ENCODE data around the gene AP1B1.
"Not testable (repeated sequence)": the region's sequence is repeated elsewhere in the genome, so short reads cannot be mapped to it uniquely, and the experiment has no call there.

The AP1B1 gene

DNA sequence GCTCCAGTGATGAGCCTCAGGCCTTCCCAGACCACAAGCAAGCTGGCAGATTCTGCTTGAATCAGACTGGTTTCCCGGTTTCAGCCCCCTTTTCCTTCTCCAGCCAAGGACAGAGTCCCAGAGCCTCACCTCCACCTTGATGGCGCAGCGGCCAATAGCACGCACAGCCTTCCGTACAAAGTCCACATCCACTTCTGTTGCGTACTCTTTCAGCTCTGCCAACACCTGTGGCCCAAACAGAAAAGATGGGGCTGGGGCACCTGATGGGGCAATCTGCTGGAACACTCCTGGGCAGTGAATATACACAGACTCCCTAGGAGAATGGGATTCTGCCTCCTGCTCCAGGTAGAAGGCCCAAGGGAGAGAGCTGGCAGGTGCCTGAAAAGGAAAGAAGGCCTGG lies 37.3 kb downstream of the AP1B1 start:
- H3K36me3 ChIP-seq (ENCODE audit: control insufficient read depth in 2 of 2, insufficient read depth in 2 of 2, low read length in 2 of 2): peaks cover 63 to 82% of the 10 kb centered on the region in 2 donors
- no peak overlapping the region for H3K4me3 ChIP-seq (ENCODE audit: low read length in 2 of 2)
- H3K9ac ChIP-seq (ENCODE audit: low read length in 2 of 2): peak overlapping the region in 1 of 2 donors; percentile 29
- H3K27ac ChIP-seq (ENCODE audit: low read length): no peak overlapping the region
- no peaks in the 10 kb centered on the region for H3K27me3 ChIP-seq (ENCODE audit: control insufficient read depth in 1 of 2, insufficient read depth in 2 of 2, low read length in 2 of 2)
- H3K9me3 ChIP-seq (ENCODE audit: control insufficient read depth in 2 of 2, low read length in 2 of 2): no peaks in the 10 kb centered on the region
- H3K4me1 ChIP-seq (ENCODE audit: control insufficient read depth, insufficient read depth, low read length): peaks cover 5% of the 10 kb centered on the region

DNA sequence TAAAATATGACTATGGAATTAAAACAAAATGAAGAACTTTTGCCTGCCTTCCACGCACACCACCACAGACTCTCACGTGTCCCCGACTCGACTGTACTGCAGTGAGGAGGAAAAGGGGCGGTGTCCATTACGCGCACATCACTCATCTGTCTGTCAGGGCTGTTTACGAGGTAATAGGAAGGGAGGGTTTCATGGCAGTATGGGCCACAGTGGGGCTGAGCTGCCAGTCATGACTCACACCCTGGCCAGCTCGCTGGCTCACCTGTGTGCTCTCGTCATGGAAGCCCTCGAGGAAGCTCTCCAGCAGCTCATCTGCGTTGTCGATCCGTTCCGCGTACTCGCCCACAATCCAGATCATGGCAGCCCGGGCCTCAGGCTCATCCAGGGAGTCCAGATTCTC lies 39.4 kb downstream of the AP1B1 start:
- Histone ChIP-seq H3K9ac (ENCODE audit: low read length in 2 of 2) (no peak overlapping the region), H3K4me3 (ENCODE audit: low read length in 2 of 2) (no peak overlapping the region), H3K27ac (ENCODE audit: low read length) (no peak overlapping the region), H3K36me3 (ENCODE audit: control insufficient read depth in 2 of 2, insufficient read depth in 2 of 2, low read length in 2 of 2) (peaks cover 52 to 66% of the 10 kb centered on the region in 2 donors), H3K27me3 (ENCODE audit: control insufficient read depth in 1 of 2, insufficient read depth in 2 of 2, low read length in 2 of 2) (no peaks in the 10 kb centered on the region), H3K9me3 (ENCODE audit: control insufficient read depth in 2 of 2, low read length in 2 of 2) (no peaks in the 10 kb centered on the region), H3K4me1 (ENCODE audit: control insufficient read depth, insufficient read depth, low read length) (peaks cover 14% of the 10 kb centered on the region)

DNA sequence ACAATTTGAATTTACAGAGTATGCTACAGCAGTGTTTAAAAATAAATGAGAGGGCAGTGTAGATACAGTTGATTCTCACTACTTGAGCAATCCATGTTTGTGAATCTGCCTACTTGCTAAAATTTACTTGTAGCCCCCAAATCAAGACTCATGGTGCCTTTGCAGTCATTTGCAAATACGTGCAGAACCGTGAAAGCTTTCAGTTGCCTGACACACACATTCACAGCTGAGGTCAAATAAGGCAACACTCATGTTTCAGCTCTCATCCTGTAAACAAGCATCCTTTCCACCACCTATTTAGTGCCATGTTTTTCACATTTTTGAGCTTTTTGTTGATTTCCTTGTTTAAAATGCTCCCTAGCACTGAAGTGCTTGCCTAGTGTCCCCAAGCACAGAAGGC lies 40.3 kb downstream of the AP1B1 start:
- Histone ChIP-seq H3K9me3 (ENCODE audit: control insufficient read depth in 2 of 2, low read length in 2 of 2) (no peaks in the 10 kb centered on the region), H3K36me3 (ENCODE audit: control insufficient read depth in 2 of 2, insufficient read depth in 2 of 2, low read length in 2 of 2) (peaks cover 49 to 57% of the 10 kb centered on the region in 2 donors), H3K27ac (ENCODE audit: low read length) (no peak overlapping the region), H3K4me1 (ENCODE audit: control insufficient read depth, insufficient read depth, low read length) (peaks cover 21% of the 10 kb centered on the region), H3K4me3 (ENCODE audit: low read length in 2 of 2) (no peak overlapping the region), H3K9ac (ENCODE audit: low read length in 2 of 2) (no peak overlapping the region), H3K27me3 (ENCODE audit: control insufficient read depth in 1 of 2, insufficient read depth in 2 of 2, low read length in 2 of 2) (no peaks in the 10 kb centered on the region)

DNA sequence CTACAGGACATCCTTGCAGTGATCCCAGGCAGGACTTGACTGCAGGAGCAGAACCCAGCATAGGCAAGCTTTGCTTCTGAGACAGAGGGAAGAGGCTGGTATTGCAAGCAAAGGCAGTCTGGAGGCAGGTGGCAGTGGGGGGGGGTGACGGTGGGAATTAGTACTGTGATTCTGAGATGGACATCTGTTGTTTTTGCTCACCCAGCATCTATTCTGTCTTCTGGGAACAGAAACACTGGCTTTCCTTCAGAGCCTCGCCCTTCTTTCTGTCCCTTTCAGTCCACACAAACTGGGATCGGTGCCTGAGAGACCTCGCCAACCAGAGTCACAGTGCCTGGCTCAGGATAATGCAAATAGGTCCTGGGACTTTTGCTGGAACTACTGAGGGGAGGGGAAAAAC lies 41.7 kb downstream of the AP1B1 start:
- Histone ChIP-seq H3K9me3 (ENCODE audit: control insufficient read depth in 2 of 2, low read length in 2 of 2) (no peaks in the 10 kb centered on the region), H3K9ac (ENCODE audit: low read length in 2 of 2) (no peak overlapping the region), H3K36me3 (ENCODE audit: control insufficient read depth in 2 of 2, insufficient read depth in 2 of 2, low read length in 2 of 2) (peaks cover 48 to 52% of the 10 kb centered on the region in 2 donors), H3K4me3 (ENCODE audit: low read length in 2 of 2) (no peak overlapping the region), H3K27ac (ENCODE audit: low read length) (no peak overlapping the region), H3K27me3 (ENCODE audit: control insufficient read depth in 1 of 2, insufficient read depth in 2 of 2, low read length in 2 of 2) (no peaks in the 10 kb centered on the region), H3K4me1 (ENCODE audit: control insufficient read depth, insufficient read depth, low read length) (peaks cover 23% of the 10 kb centered on the region)

DNA sequence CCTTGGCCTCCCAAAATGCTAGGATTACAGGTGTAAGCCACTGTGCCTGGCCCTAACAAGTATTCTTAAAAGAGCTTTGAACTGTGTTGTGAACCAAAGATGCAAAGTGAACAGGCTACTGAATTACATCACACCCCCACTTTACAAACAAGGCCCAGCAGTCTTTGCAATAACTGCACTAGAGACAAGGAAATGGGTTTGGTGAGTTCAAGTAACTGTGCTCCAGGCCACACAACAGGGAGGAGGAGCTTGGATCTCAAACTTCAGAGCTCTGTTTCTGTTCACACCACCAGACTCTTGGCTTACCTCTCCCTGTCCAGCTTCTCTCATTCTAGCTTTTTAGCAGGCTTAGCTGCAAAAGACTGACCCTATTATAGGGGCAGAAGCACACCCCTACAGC lies 42.4 kb downstream of the AP1B1 start:
- no peak overlapping the region for H3K27ac ChIP-seq (ENCODE audit: low read length)
- H3K9ac ChIP-seq (ENCODE audit: low read length in 2 of 2): no peak overlapping the region
- H3K9me3 ChIP-seq (ENCODE audit: control insufficient read depth in 2 of 2, low read length in 2 of 2): no peaks in the 10 kb centered on the region
- peaks cover 23% of the 10 kb centered on the region for H3K4me1 ChIP-seq (ENCODE audit: control insufficient read depth, insufficient read depth, low read length)
- no peak overlapping the region for H3K4me3 ChIP-seq (ENCODE audit: low read length in 2 of 2)
- H3K27me3 ChIP-seq (ENCODE audit: control insufficient read depth in 1 of 2, insufficient read depth in 2 of 2, low read length in 2 of 2): no peaks in the 10 kb centered on the region
- peaks cover 46 to 53% of the 10 kb centered on the region in 2 donors for H3K36me3 ChIP-seq (ENCODE audit: control insufficient read depth in 2 of 2, insufficient read depth in 2 of 2, low read length in 2 of 2)

DNA sequence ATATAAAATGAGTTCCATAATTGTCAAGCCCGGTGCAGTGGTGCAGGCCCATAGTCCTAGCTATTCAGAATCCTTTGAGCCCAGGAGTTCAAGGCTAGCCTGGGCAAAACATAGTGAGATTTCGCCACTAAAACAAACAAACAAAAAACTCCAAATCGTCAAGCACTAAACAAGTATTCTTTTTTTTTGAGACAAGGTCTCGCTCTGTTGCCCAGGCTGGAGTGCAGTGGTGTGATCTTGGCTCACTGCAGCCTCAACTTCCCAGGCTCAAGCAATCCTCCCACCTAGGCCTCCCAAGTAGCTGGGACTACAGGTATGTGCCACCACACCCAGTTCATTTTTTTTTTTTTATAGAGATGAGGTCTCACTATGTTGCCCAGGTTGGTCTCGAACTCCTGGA lies 43.5 kb downstream of the AP1B1 start:
- peaks cover 45 to 52% of the 10 kb centered on the region in 2 donors for H3K36me3 ChIP-seq (ENCODE audit: control insufficient read depth in 2 of 2, insufficient read depth in 2 of 2, low read length in 2 of 2)
- H3K4me1 ChIP-seq (ENCODE audit: control insufficient read depth, insufficient read depth, low read length): peaks cover 23% of the 10 kb centered on the region
- H3K27ac ChIP-seq (ENCODE audit: low read length); H3K9me3 ChIP-seq (ENCODE audit: control insufficient read depth in 2 of 2, low read length in 2 of 2); H3K9ac ChIP-seq (ENCODE audit: low read length in 2 of 2); H3K4me3 ChIP-seq (ENCODE audit: low read length in 2 of 2); H3K27me3 ChIP-seq (ENCODE audit: control insufficient read depth in 1 of 2, insufficient read depth in 2 of 2, low read length in 2 of 2): not testable (repeated sequence)

DNA sequence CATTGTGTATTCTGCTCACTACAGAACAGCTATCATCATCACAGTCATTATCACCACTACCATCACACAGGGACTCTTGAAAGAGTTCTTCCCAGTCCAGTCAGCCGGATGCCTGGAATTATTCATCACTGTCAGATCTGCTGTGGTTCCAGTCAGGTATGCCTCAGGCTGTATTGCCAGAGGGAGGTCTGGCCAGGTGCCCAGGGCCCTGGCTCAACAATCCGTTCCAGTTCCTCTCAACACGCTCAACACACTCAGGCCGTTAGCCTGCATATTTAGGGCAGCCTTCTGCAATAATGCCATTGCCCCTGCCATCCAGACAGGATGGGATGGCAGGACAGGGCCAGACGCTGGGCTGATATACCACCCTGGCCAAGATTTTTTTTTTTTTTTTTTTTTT lies 44.2 kb downstream of the AP1B1 start:
- Histone ChIP-seq H3K27ac (ENCODE audit: low read length) (no peak overlapping the region), H3K9me3 (ENCODE audit: control insufficient read depth in 2 of 2, low read length in 2 of 2) (no peaks in the 10 kb centered on the region), H3K36me3 (ENCODE audit: control insufficient read depth in 2 of 2, insufficient read depth in 2 of 2, low read length in 2 of 2) (peaks cover 43 to 50% of the 10 kb centered on the region in 2 donors), H3K27me3 (ENCODE audit: control insufficient read depth in 1 of 2, insufficient read depth in 2 of 2, low read length in 2 of 2) (no peaks in the 10 kb centered on the region), H3K9ac (ENCODE audit: low read length in 2 of 2) (no peak overlapping the region), H3K4me3 (ENCODE audit: low read length in 2 of 2) (no peak overlapping the region), H3K4me1 (ENCODE audit: control insufficient read depth, insufficient read depth, low read length) (peaks cover 23% of the 10 kb centered on the region)

DNA sequence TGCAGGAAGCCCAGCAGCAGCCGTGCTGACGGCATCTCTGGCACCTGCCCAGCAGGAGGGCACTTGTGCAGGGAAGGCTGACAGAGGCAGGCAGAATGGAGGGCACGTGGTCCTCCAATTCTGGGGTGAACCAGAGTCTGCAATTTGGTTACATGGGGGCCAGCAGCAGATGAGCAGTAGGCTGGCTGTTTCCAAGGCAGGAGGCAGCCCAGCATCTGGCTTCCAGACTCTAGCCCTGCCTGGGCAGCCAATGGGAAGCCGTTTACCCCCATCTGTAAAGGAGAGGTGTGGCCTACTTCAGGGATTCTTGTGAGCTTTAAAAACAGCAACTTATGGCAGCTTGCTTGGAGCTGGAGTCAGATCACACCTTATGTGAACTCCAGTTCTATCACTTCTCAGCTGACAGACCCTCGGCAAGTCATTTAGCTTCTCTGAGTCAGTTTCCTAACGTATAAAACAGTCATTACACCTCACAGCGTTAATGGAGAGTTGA lies 45.0 kb downstream of the AP1B1 start:
- no peaks in the 10 kb centered on the region for H3K27me3 ChIP-seq (ENCODE audit: control insufficient read depth in 1 of 2, insufficient read depth in 2 of 2, low read length in 2 of 2)
- peaks cover 41 to 50% of the 10 kb centered on the region in 2 donors for H3K36me3 ChIP-seq (ENCODE audit: control insufficient read depth in 2 of 2, insufficient read depth in 2 of 2, low read length in 2 of 2)
- H3K4me1 ChIP-seq (ENCODE audit: control insufficient read depth, insufficient read depth, low read length): peaks cover 23% of the 10 kb centered on the region
- H3K4me3 ChIP-seq (ENCODE audit: low read length in 2 of 2): no peak overlapping the region
- H3K27ac ChIP-seq (ENCODE audit: low read length): no peak overlapping the region
- H3K9me3 ChIP-seq (ENCODE audit: control insufficient read depth in 2 of 2, low read length in 2 of 2): no peaks in the 10 kb centered on the region
- no peak overlapping the region for H3K9ac ChIP-seq (ENCODE audit: low read length in 2 of 2)

DNA sequence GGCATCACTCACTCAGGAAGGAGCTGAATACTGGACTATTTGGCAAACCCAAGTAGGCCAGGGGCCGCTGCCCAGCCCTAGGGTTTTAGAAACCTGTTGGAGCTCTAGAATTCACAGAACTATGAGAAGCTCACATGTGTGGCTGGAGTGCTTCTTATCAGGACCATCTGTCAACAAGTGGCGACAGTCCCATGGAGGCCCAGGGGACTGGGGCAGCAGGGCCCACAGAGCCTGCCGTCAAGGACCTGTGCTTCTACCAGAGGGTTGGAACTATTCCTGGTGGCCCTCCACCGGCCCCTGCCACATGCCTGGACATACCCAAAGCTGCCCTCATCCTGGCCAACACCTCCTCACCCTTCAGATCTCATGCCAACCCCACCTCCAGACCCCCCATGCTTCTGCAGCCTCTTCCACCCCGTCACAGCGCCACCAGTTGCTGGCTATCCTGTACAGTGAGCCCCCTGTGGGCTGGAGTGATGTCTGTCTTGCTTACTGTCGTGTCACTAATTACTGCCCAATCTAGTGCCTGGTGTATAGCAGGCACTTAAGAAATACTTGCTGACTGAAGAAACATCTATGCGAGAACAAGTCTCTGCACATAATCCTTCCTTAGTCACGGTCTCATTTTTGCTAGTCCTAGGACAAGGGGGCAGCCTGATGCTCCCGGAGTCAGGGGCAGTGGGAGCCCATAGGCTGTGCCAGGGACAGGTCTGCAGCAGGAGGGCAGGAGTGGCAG lies 45.6 kb downstream of the AP1B1 start:
- Histone ChIP-seq H3K36me3 (ENCODE audit: control insufficient read depth in 2 of 2, insufficient read depth in 2 of 2, low read length in 2 of 2) (peaks cover 40 to 50% of the 10 kb centered on the region in 2 donors), H3K9me3 (ENCODE audit: control insufficient read depth in 2 of 2, low read length in 2 of 2) (no peaks in the 10 kb centered on the region), H3K4me1 (ENCODE audit: control insufficient read depth, insufficient read depth, low read length) (peaks cover 23% of the 10 kb centered on the region), H3K27me3 (ENCODE audit: control insufficient read depth in 1 of 2, insufficient read depth in 2 of 2, low read length in 2 of 2) (no peaks in the 10 kb centered on the region), H3K27ac (ENCODE audit: low read length) (no peak overlapping the region), H3K9ac (ENCODE audit: low read length in 2 of 2) (no peak overlapping the region), H3K4me3 (ENCODE audit: low read length in 2 of 2) (no peak overlapping the region)

DNA sequence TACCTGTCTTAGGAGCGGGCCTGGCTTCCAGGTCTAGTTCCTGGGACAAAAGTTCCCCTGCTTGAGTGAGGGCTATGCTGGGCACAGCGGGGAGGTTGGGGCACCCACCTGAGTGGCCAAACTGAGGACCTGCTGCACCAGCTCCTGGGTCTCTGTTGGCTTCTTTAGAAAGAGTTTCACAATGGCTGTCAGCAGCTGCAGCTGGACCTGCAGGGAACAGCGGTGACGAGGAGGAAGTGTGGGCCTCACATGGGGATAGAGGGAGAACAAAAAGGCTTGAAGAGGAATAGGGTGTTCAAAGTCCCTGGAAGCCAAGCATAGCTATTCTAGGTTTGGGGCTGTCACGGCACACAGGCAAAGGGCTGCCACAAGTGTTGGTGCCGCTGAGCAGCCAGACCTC lies 46.2 kb downstream of the AP1B1 start:
- H3K27ac ChIP-seq (ENCODE audit: low read length): no peak overlapping the region
- peaks cover 39 to 52% of the 10 kb centered on the region in 2 donors for H3K36me3 ChIP-seq (ENCODE audit: control insufficient read depth in 2 of 2, insufficient read depth in 2 of 2, low read length in 2 of 2)
- H3K4me1 ChIP-seq (ENCODE audit: control insufficient read depth, insufficient read depth, low read length): peaks cover 23% of the 10 kb centered on the region

DNA sequence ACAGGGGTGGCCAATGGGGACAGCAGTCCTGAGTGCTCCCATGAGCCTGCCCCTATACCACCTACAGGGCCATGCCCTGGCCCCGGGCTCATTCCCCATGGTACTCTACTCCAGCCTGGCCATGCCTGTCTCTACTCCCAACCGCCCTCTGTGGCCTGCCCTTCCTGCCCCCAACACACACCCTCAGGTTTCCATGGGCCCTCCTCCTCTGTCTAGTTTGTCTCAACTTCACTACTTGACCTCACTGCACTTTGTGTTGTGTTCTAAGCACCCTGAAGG lies 46.6 kb downstream of the AP1B1 start:
- Histone ChIP-seq H3K9ac (ENCODE audit: low read length in 2 of 2) (no peak overlapping the region), H3K4me3 (ENCODE audit: low read length in 2 of 2) (no peak overlapping the region), H3K9me3 (ENCODE audit: control insufficient read depth in 2 of 2, low read length in 2 of 2) (no peaks in the 10 kb centered on the region), H3K27me3 (ENCODE audit: control insufficient read depth in 1 of 2, insufficient read depth in 2 of 2, low read length in 2 of 2) (no peaks in the 10 kb centered on the region), H3K27ac (ENCODE audit: low read length) (no peak overlapping the region), H3K36me3 (ENCODE audit: control insufficient read depth in 2 of 2, insufficient read depth in 2 of 2, low read length in 2 of 2) (peaks cover 39 to 56% of the 10 kb centered on the region in 2 donors), H3K4me1 (ENCODE audit: control insufficient read depth, insufficient read depth, low read length) (peaks cover 23% of the 10 kb centered on the region)

More for the DNA sequence above, 46.2 kb downstream of the AP1B1 start:
- Histone ChIP-seq H3K9ac (ENCODE audit: low read length in 2 of 2) (no peak overlapping the region), H3K4me3 (ENCODE audit: low read length in 2 of 2) (no peak overlapping the region), H3K9me3 (ENCODE audit: control insufficient read depth in 2 of 2, low read length in 2 of 2) (no peaks in the 10 kb centered on the region), H3K27me3 (ENCODE audit: control insufficient read depth in 1 of 2, insufficient read depth in 2 of 2, low read length in 2 of 2) (no peaks in the 10 kb centered on the region)
